ENCODE measurements around the gene INO80B.
"Not testable (repeated sequence)": the region's sequence is repeated elsewhere in the genome, so short reads cannot be mapped to it uniquely, and the experiment has no call there.

The INO80B gene

GRCh38 chr2:74471332-74472065 lies 16.6 kb downstream of the INO80B start:
- TF ChIP-seq POLR2A (IDR thresholded peaks at IDR 0.05; ENCODE audit: low read depth, low read length): no peak
- DNase-seq (ENCODE audit: insufficient read length, low spot score) (no peak), FAIRE-seq (no peak)

GRCh38 chr2:74472086-74472944 lies 17.4 kb downstream of the INO80B start, which contains the start of gene MRPL53:
Gene MRPL53 (minus strand): TSS chr2:74472680. CDS start chr2:74472660, 20 bp downstream.
- TF ChIP-seq POLR2A (IDR thresholded peaks at IDR 0.05; ENCODE audit: low read depth, low read length): peak; percentile 78
- peak; percentile 70 for DNase-seq (ENCODE audit: insufficient read length, low spot score)
- peak; percentile 15 for FAIRE-seq

GRCh38 chr2:74472945-74473258 lies 18.0 kb downstream of the INO80B start:
- no peak for TF ChIP-seq POLR2A (IDR thresholded peaks at IDR 0.05; ENCODE audit: low read depth, low read length)
- FAIRE-seq (no peak), DNase-seq (ENCODE audit: insufficient read length, low spot score) (no peak)

- DNase-seq (ENCODE audit: insufficient read length, low spot score) (no peak), FAIRE-seq (no peak)
- no peak for TF ChIP-seq POLR2A (IDR thresholded peaks at IDR 0.05; ENCODE audit: low read depth, low read length)
These were observed 19.6 kb downstream of the INO80B start for GRCh38 chr2:74474481-74474880.

- FAIRE-seq (no peak), DNase-seq (ENCODE audit: insufficient read length, low spot score) (no peak)
- no peak for TF ChIP-seq POLR2A (IDR thresholded peaks at IDR 0.05; ENCODE audit: low read depth, low read length)
These were observed 20.0 kb downstream of the INO80B start for GRCh38 chr2:74474899-74475298.

- DNase-seq (ENCODE audit: insufficient read length, low spot score) (no peak), FAIRE-seq (no peak)
- TF ChIP-seq POLR2A (IDR thresholded peaks at IDR 0.05; ENCODE audit: low read depth, low read length): no peak
These were observed 26.5 kb downstream of the INO80B start for GRCh38 chr2:74481431-74481830.

GRCh38 chr2:74481961-74482800 lies 27.3 kb downstream of the INO80B start:
- FAIRE-seq (no peak), DNase-seq (ENCODE audit: insufficient read length, low spot score) (no peak)
- no peak for TF ChIP-seq POLR2A (IDR thresholded peaks at IDR 0.05; ENCODE audit: low read depth, low read length)

GRCh38 chr2:74482801-74483674 lies 28.2 kb downstream of the INO80B start, which contains the start of the genes CCDC142 and TTC31:
Gene CCDC142 (minus strand): TSS chr2:74482998. CDS start chr2:74482837, 161 bp downstream.
Gene TTC31 (plus strand): TSS chr2:74483081. CDS start chr2:74483096, 15 bp downstream.
- peak; percentile 30; the same call in 1 of the 2 replicates for TF ChIP-seq POLR2A (IDR thresholded peaks at IDR 0.05; ENCODE audit: low read depth, low read length)
- DNase-seq (ENCODE audit: insufficient read length, low spot score) (peak; percentile 91), FAIRE-seq (no peak)

- DNase-seq (ENCODE audit: insufficient read length, low spot score); FAIRE-seq: not testable (repeated sequence)
These were observed 28.8 kb downstream of the INO80B start for GRCh38 chr2:74483675-74484164.

GRCh38 chr2:74486141-74486540 lies 31.3 kb downstream of the INO80B start:
- FAIRE-seq (no peak), DNase-seq (ENCODE audit: insufficient read length, low spot score) (no peak)
- no peak for TF ChIP-seq POLR2A (IDR thresholded peaks at IDR 0.05; ENCODE audit: low read depth, low read length)

GRCh38 chr2:74488643-74489481 lies 34.0 kb downstream of the INO80B start:
- DNase-seq (ENCODE audit: insufficient read length, low spot score): no peak
- no peak for TF ChIP-seq POLR2A (IDR thresholded peaks at IDR 0.05; ENCODE audit: low read depth, low read length)
- no peak for FAIRE-seq

- no peak for FAIRE-seq
- no peak for DNase-seq (ENCODE audit: insufficient read length, low spot score)
- no peak for TF ChIP-seq POLR2A (IDR thresholded peaks at IDR 0.05; ENCODE audit: low read depth, low read length)
These were observed 35.0 kb downstream of the INO80B start for GRCh38 chr2:74489906-74490305.

All from H54 (cell line).